CD4-positive, alpha-beta T cell treated with Interleukin-2 at 100 ng/mL for 4 hours (primary cell): ENCODE results near the gene WDR37.
"Not testable (repeated sequence)": the region's sequence is repeated elsewhere in the genome, so short reads cannot be mapped to it uniquely, and the experiment has no call there.

Experiments used
- DNase-seq: peaks from one replicate; pipeline ENCODE4 v3.0.0-alpha.2; 2020; ENCODE audit warnings: low spot score

The WDR37 gene

DNA sequence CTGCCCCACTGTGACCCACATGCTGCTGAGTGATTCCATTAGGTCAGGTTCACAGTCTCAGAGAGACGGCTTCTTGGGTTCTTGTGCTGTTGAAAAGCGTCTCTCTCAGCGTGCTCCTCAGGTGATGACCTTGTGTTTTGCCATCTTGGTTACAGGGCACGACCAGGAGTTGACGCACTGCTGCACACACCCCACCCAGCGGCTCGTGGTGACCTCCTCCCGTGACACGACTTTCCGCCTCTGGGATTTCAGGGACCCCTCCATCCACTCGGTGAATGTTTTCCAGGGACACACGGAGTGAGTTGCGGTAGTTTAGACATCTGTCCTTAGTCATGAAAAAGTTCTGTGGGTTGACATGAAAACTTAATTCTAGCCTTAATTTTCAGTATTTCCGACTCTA is 48.8 kb downstream of the WDR37 start:
- no peak for DNase-seq

DNA sequence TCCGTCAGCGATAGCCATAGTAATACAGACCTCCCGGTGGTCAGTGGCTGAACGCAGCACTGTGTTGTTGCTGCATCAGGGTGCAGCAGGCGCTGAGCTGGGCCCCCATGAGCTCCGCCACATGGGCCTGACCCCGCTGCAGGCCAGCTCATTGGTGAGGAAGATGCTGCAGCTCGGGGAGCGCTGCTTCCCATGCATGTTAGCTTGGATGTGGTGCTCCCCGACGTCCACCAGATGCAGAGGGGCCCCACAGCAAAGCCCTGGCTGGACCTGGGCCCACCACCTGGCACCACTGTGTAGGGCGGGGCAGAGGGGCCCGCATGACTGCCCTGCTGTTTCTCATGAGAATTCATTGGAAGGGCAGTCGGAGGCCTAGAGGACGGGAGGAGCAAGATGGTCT is 50.8 kb downstream of the WDR37 start:
- no peak for DNase-seq

DNA sequence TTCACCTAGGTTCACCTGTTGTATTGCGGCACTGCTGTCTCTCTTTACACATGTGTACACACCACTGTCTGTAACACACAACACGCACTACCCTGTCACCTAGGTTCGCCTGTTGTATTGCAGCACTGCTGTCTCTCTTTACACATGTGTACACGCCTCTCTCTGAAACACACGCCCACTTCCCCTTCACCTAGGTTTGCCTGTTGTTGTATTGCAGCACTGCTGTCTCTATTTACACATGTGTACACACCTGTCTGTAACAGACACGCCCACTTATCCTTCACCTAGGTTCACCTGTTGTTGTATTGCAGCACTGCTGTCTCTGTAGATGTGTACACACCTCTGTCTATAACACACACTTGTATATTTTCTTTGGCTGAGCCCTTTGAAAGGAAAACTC is 51.5 kb downstream of the WDR37 start:
- no peak for DNase-seq

DNA sequence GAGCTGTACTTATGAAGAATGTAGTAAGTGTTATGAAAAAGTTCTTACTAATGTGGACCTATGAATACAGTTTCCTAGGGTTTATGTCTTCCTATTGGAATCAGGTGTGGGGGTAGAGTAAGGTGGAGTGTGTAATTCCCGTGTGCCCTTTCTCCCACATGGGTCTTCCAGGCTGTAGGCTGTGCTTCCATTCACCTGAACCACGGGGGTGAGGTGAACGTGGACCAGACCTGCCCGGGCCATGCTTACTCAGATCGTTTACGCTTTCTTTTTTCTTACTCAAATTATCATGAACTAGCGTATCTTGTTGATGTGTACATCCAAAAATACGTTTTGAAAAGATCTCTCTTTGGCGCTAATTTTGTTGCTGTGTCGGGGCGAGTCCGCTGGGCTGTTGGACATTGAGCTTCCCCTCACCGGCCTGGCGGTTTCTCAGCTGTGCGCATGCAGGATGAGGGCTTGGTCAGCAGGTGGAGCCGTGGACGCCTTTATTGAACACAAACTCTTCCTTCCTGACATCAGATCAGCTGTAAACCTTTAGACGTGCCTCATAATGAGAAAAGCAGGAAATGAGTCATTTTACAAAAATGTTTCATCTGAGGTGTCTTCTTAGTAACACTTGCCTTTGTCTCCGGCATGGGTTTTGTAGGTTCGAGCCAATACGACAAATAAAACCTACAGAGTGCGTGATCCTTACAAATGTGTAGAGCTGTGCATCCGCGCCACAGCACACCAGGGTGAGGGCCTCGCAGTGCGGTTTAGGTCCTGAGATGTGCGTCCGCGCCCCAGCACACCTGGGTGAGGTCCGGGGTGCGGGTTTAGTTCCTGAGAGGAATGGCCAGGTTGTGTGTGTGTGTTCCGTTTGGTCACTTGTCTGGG is 53.8 kb downstream of the WDR37 start:
- DNase-seq = peak; percentile 88

DNA sequence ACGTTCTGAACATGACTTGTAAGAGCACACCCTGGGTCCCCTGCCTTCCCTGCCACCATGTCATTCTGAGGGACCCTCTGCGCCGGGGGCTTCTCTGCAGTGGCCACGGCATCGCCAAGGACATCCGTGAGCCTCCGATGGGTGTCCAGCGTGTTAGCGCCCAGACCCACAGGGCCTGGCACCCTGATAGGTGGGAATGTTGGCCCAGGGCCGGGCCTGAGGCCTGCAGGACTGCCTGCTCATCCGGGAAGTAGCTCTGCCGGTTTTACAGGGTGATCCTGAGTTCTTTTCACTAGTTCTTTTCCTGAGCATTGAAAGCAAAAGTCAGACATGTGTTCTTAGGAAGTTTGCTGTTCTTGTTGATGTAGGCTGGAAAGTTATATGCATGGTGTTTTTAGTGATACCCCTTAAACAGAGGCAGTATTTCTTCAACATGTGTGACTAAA is 54.5 kb downstream of the WDR37 start:
- no peak for DNase-seq

DNA sequence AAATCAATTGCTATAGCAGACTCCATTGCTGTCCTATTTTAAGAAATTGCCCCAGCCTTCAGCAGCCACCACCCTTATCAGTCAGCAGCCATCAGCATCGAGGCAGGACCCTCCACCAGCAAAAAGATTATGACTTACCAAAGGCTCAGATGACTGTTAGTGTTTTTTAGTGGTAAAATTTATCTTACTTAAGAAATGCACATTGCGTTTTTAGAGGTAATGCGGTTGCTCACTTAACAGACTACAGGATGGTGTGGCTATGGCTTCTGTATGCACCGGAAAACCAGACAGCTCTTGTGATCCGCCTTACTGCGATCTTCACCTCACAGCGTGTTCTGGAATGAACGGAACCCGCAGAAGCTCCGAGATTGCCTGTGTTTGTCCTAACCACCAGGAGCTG is 58.1 kb downstream of the WDR37 start:
- DNase-seq = no peak

DNA sequence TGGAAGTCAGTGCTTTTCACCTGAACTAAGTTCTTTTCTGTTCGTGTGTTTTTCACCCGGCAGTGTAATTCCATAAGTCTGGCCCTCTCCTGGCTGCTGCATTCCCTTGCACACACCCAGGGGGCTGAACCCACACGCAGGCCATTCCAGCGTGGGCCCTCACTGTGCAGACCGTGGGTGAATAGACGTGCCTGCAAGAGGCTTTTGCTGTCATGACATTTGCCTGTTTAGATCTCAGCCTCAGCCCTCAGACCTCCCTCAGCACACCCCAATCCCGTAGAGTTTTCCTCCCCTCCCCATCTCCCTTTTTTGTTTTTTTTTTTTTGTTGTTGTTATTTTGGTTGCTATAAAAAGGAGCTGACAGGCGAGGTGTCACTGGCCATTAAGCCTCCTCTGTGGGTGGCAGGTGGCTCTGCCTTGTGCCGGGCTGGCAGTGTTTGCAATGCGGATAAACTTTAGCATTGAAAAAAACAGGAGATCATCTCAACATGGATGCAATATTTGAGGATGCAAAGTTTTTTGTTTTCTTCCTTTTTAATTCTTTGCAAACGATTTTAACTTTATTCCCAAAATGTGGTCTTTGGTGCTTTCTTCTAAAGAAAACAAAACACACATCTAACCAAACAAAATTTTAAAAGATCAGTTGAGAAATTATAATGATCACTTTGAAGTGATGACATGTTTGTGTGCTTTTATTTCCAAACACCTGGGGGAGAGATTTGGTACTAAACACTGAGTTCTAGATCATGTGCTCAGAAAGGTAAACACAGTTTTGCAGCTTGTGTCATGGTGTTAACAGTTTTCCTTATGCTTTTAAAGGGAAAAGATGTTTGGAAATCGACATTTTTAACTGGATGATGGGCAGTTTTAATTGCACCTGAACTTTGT is 58.8 kb downstream of the WDR37 start:
- no peak for DNase-seq

DNA sequence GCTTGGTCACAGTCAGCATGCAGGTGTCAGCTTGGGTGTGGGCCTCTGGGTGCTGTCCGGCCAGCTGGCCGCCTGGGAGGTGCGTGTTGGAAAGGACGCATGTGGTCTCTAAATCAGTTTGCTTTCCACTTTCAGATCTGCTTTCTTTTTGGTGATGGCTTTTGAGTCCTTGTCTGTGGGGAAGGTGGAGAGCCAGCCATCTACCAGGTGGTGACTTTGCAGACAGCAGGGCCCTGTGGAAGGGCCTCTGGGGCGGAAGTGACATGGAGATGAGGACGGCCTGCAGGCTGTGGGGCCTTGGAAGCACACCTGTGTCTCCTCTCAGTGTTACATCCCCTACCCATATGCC is 59.4 kb downstream of the WDR37 start:
- DNase-seq = no peak

DNA sequence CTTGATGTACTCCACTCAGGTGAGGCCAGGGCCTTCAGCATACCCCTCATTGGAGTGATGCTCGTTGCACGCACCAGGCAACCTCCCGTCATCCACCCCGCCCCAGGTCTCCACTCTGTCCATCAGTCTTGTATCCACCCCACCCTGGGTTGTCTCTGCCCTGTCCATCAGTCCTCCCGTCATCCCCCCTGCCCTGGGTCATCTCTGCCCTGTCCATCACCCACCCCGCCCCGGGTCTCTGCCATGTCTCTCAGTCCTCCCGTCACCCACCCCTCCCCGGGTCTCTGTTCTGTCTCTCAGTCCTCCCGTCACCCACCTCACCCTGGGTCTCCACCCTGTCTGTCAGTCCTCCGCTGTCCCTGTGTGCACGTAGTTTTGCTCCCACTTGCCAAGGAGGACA is 59.9 kb downstream of the WDR37 start:
- DNase-seq = no peak

DNA sequence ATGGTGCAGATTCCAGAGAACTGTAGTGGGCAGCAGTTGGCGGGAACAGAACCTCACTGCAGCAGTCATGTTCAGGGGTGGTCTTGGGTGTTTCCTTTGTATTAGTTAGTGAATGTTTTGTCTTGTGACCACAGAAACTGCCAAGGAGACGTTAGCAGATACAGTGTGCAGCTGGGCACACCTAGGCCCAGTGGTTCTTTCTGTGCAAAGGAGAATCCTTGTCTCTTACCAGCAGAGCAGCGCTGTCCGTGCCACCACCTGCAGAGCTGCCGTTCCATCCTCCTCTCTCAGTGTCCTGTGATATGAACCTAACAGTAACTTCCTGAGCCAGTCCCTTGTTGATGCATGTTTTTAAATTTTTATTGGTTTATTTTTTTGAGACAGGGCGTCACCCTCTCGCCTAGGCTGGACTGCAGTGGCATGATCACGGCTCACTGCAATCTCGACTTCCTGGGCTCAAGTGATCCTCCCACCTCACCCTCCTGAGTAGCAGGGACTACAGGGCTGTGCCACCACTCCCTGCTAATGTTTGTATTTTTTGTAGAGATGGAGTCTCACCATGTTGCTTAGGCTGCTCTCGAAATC is 60.6 kb downstream of the WDR37 start:
- no peak for DNase-seq

DNA sequence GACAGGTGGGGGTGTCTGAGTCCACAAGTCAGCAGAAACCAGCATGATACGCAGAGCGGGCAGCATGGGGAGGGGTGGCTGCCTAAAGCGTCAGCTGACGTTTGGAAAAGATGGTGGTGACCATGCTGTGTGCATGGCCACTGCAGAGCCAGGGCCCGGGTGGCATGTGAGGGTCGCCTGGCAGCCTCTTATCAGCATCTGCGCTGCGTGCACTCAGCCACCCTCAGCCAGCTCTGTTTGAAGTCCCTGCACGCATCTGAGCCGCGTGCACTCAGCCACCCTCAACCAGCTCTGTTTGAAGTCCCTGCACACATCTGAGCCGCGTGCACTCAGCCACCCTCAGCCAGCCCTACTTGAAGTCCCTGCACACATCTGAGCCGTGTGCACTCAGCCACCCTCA is 61.5 kb downstream of the WDR37 start:
- DNase-seq = no peak

DNA sequence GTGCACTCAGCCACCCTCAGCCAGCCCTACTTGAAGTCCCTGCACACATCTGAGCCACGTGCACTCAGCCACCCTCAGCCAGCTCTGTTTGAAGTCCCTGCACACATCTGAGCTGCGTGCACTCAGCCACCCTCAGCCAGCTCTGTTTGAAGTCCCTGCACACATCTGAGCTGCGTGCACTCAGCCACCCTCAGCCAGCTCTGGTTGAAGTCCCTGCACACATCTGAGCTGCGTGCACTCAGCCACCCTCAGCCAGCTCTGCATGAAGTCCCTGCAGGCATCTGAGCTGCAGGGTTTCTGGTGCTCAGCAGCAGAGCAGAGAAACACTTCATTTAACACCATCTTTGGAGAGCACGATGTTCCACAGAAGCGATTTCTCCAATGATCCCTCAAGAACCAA is 62.1 kb downstream of the WDR37 start:
- not testable (repeated sequence) for DNase-seq

DNA sequence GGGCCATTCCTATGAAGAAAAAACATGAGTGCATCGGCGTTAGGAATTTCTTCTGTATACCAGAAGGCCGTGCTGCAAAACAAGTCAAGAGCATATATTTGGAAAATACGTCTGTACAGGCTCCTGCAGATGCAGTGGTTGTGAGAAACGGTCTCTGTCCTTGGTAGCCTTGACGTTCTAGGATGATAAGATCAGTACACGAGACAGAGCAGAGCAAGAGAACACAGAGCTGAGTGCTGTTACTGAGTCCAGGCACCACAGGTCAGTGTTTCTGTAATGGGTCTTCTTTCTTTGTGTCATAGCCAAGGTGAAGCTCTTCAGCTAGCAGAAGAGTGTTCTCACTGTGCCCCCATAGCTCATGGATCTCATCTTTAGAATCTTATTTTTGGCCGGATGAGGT is 62.8 kb downstream of the WDR37 start:
- DNase-seq = no peak

DNA sequence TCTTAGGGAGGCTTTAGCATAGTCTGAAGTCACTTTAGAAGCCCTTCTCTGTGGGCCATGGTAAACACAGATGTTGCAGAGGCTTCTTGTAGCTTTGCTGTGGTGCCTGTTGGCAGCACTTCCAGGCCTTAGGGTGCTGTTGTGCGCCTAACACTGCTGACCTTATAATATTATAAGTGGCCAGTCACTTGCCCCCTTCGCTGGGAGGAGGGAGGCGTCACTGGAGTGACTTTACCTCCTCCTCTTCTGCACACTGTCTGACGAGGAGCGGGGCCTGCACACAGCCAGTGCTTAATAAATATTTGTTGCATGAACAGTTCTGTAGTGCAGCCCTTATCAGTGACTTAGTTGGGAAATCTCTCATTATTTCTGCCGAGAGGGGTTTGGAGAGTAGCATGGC is 63.3 kb downstream of the WDR37 start:
- no peak for DNase-seq

DNA sequence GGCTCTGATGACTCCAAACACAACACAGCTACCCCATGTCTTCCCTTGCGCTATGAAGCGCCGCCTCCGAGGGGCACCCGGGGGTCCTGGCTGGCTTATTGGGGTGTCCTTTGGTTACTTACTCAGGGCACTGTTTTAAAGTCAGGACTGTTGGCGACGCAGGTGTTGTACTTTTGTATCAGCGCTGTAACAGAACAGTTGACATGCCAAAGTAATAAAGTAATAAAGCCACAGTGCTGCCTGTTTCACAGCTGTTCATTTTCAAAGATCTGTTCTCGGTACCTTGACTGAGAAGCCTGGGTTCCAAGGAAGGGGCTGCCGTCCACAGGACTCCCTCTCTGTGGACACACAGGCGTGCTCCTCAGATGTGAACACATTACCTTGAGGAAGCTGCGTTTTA is 64.1 kb downstream of the WDR37 start:
- no peak for DNase-seq

DNA sequence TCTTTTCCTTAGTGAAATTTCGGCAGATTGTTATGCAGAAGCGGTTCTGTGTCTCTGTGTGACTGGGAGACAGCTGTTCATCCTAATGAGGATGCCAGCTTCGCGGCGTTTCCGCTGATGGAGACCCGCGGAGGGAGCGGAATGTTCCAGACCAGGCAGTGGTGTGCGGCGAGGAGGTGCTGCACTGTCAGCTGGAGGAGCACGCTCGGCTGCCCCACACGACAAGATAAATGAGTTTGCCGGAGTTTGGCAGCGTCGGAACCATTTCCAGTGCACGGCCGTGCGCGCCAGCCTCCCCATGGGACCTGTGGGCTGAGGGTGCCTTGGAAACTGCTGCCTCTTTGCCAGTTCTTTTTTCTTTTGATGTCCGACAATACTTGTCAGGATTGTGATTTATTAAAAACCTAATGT is 64.6 kb downstream of the WDR37 start:
- DNase-seq = no peak

DNA sequence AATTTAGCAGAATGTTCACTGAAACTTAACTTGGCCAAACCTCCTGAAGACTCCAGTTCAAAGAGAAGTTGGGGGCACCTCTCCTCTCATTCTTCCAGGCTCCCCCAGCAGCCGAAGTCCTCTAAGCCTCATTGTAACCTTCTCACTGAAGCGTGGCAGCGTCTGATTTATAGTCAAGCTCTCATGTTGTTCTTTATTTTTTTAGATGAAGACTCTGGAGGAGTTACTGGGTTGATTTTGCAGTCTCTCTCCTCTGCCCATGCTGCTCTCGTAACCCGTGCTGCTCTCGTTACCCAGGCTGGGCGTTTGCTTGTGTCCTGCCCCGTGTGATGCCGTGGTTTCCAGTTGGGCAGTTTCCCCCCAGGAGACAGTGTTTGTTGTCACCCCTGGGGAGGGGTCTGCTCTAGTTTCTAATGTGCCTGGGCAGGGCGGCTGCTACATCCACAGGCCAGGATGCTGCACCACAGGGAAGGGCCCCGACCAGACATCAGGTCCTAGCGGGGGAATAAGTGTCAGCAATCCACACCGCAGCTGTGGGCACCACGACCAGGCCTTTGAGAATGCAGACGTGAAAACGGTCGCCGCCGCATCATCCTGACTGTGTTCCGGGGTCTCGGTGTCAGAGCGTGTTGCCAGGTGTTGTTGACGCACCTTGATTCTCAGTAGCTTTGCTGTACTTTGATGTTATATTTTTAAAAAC is 65.2 kb downstream of the WDR37 start:
- no peak for DNase-seq

DNA sequence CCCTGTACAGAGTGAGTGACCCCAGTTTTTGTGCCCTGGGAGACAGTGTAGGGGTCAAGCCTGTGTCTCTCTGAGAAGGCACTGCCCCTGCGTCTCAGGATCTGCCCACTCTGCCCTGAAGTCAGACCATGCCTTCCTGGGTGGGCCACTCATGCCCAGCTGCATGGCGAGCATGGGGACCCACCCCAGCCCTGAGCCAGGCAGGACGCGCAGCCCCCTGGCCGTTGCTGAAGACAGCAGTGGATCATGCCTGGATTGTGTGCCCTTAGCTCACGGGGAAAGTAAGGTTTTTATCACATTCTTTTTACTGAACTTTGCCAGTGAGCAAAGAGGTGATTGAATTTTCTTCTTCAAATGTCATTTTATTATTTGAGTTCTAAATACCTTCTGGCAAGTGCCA is 66.2 kb downstream of the WDR37 start:
- no peak for DNase-seq

DNA sequence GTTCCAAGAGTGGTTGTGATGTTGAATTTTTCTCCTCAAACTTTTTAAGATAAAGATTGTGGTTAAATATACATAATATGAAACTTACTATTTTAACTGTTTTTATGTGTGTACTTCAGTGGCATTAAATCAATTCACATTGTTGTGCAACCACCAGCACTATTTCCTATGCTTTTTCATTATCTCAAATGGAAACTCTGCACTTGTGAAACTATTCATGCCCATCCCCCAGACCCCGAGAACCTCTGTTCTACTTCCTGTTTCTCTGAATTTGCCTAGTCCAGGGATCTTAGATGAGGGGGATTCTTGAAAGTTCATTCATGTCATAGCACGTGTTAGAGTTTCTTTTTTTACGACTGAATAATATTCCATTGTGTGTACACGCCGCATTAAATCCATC is 67.0 kb downstream of the WDR37 start:
- no peak for DNase-seq

DNA sequence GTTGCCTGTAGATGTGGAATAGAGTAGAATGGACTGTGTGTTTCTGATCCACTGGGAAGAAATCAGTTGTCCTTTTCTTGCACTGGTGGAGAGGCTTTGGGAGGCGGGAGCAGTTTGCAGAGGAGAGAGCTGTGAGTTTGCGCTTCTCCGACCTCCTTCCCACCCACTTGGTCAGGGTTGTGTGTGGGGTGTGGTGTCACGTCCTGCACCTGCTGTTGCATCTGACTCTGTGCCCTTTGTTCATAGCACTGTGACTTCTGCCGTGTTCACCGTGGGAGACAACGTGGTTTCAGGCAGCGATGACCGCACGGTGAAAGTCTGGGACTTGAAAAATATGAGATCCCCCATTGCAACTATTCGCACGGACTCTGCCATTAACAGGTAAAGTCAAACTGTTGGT is 67.8 kb downstream of the WDR37 start:
- no peak for DNase-seq

DNA sequence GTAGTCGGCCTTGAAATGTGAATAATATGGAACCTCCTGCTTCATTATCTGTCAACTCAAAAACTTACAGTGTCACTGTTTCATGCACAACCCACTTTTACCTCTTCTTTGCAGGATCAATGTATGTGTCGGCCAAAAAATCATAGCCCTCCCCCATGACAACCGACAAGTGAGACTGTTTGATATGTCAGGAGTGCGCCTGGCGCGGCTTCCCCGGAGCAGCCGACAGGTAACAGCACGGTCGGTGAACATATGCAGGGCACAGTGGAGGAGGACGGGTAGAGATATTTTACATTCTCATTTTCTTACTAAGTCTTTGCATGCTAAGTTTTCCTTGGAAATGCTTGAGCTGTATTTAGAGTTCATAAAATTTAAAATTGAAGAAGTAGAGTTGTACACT is 68.6 kb downstream of the WDR37 start:
- DNase-seq = no peak

DNA sequence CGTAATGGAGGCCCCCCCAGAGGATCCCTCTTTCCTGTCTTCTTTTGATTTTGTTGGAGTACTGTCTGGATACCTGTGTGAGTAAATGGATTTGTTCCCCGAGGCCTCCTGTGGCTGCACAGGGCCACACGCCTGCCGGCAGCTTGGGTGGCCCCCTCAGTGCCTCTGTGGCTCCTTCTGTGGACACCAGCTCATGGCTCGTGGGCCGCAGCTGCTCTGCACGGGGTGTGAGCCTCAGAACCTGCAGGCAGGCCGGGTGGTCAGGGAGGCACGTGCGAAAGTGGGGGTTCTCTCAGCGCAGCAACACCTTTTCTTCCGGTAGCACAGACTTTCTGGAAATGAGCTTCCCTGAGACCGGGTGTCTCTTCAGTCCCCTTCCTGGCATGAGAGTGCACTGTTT is 70.3 kb downstream of the WDR37 start:
- no peak for DNase-seq
